ENCODE data around the gene PLSCR3. TPM values are rescaled to one million over a fixed set of nuclear protein-coding genes. Genes with fewer than 3 reads are reported as not detected.
A peak's percentile ranks its signal among the peaks of the same experiment; 100 is the strongest.

PLSCR3 gene
- total RNA-seq, 4 donors from 2014 or later = 0.77 to 42.6 (median 17.6) TPM

GRCh38 chr17:7392696-7393612, 1.4 kb downstream of the PLSCR3 start:
- no peak for DNase-seq
- intact Hi-C loops (cut with DNase I; ENCODE audit: low total_unique reads) = no loop called here
- no peaks in the 10 kb centered on the region for H3K36me3 ChIP-seq
- TF ChIP-seq CTCF (IDR thresholded peaks at IDR 0.05) = no peak
- TF ChIP-seq POLR2A (IDR thresholded peaks at IDR 0.05) = no peak
- peaks cover 0 to 10% of the 10 kb centered on the region in 2 donors for H3K4me1 ChIP-seq
- peak overlapping the region; percentile 79 to 93 for H3K27ac ChIP-seq
- no peaks in the 10 kb centered on the region for H3K9me3 ChIP-seq
- H3K27me3 ChIP-seq = no peaks in the 10 kb centered on the region
- H3K4me3 ChIP-seq = peak overlapping the region; percentile 67 to 89

- TF ChIP-seq POLR2A (IDR thresholded peaks at IDR 0.05) (no peak), CTCF (IDR thresholded peaks at IDR 0.05) (no peak)
- intact Hi-C loops (cut with DNase I; ENCODE audit: low total_unique reads) = no loop called here
- Histone ChIP-seq H3K27me3 (no peaks in the 10 kb centered on the region), H3K9me3 (no peaks in the 10 kb centered on the region), H3K4me3 (no peak overlapping the region), H3K36me3 (no peaks in the 10 kb centered on the region), H3K4me1 (peaks cover 0 to 10% of the 10 kb centered on the region in 2 donors), H3K27ac (no peak overlapping the region)
- no peak for DNase-seq
These were observed 3.0 kb downstream of the PLSCR3 start for GRCh38 chr17:7391307-7391706.

- Histone ChIP-seq H3K4me1 (peaks cover 0 to 10% of the 10 kb centered on the region in 2 donors), H3K4me3 (no peak overlapping the region), H3K27me3 (no peaks in the 10 kb centered on the region), H3K36me3 (no peaks in the 10 kb centered on the region), H3K9me3 (no peaks in the 10 kb centered on the region), H3K27ac (no peak overlapping the region)
- DNase-seq = no peak
- intact Hi-C loops (cut with DNase I; ENCODE audit: low total_unique reads) = no loop called here
- TF ChIP-seq POLR2A (IDR thresholded peaks at IDR 0.05) = no peak
- TF ChIP-seq CTCF (IDR thresholded peaks at IDR 0.05) = no peak
These were observed 4.1 kb downstream of the PLSCR3 start for GRCh38 chr17:7389924-7390910.

GRCh38 chr17:7388856-7389255, 5.5 kb downstream of the PLSCR3 start:
- H3K4me1 ChIP-seq = peaks cover 0 to 17% of the 10 kb centered on the region in 2 donors
- no peak for DNase-seq
- H3K4me3 ChIP-seq = no peak overlapping the region
- no peak overlapping the region for H3K27ac ChIP-seq
- H3K27me3 ChIP-seq = no peaks in the 10 kb centered on the region
- intact Hi-C loops (cut with DNase I; ENCODE audit: low total_unique reads) = no loop called here
- no peaks in the 10 kb centered on the region for H3K9me3 ChIP-seq
- TF ChIP-seq CTCF (IDR thresholded peaks at IDR 0.05) (no peak), POLR2A (IDR thresholded peaks at IDR 0.05) (no peak)
- H3K36me3 ChIP-seq = no peaks in the 10 kb centered on the region

All from uterus (tissue), 4 donors.